SU-DHL-6 (cell line): ENCODE results near the gene FBXO17.

Experiments used
- H2AFZ ChIP-seq: fragments of 200-600 bp; sonication (generic); 2 replicates; pipeline ENCODE4 v1.6.1; 2014; ENCODE audit warnings: low read depth, mild to moderate bottlenecking, moderate library complexity, mixed read lengths, antibody characterized with exemption, low read length; ENCODE audit not compliant: severe bottlenecking
- H3F3A ChIP-seq: fragments of 200-600 bp; shearing (Covaris generic); 2 replicates; pipeline ENCODE4 v1.6.0; 2016; ENCODE audit warnings: antibody characterized with exemption, mild to moderate bottlenecking; ENCODE audit not compliant: insufficient read depth
- H3K27ac ChIP-seq: fragments of 200-600 bp; sonication (generic); 2 replicates; pipeline ENCODE4 v1.5.1; 2016; ENCODE audit warnings: low read depth, mild to moderate bottlenecking, low read length, moderate library complexity, mixed read lengths
- H3K27me3 ChIP-seq: fragments of 200-600 bp; sonication (generic), shearing (Covaris generic); 2 replicates; pipeline ENCODE4 v1.6.0; 2014; ENCODE audit warnings: mild to moderate bottlenecking, low read length
- H3K36me3 ChIP-seq: fragments of 200-600 bp; sonication (generic); 2 replicates; pipeline ENCODE4 v1.6.1; 2014; ENCODE audit warnings: mild to moderate bottlenecking, low read length, mixed read lengths
- H3K4me2 ChIP-seq: fragments of 300-600, 200-600 bp; shearing (Covaris generic), sonication (generic); 2 replicates; pipeline ENCODE4 v1.6.0; 2014; ENCODE audit warnings: low read length, low read depth, mild to moderate bottlenecking; ENCODE audit not compliant: poor library complexity, severe bottlenecking
- H3K4me3 ChIP-seq: fragments of 200-600 bp; sonication (generic); 2 replicates; pipeline ENCODE4 v1.5.1; 2014; ENCODE audit warnings: antibody characterized with exemption, low read length, mild to moderate bottlenecking, mixed read lengths; ENCODE audit not compliant: insufficient read depth, poor library complexity, severe bottlenecking
- H3K79me2 ChIP-seq: fragments of 200-600 bp; sonication (generic); 2 replicates; pipeline ENCODE4 v1.6.1; 2014; ENCODE audit warnings: mild to moderate bottlenecking, low read length, moderate library complexity; ENCODE audit not compliant: insufficient read depth
- H3K9ac ChIP-seq: fragments of 200-600 bp; sonication (generic); 2 replicates; pipeline ENCODE4 v1.7.0; 2014; ENCODE audit warnings: mild to moderate bottlenecking, low read length
- H3K9me2 ChIP-seq: fragments of 200-600 bp; sonication (generic); replicated peaks from 2 replicates; pipeline ENCODE4 v1.6.1; 2014; ENCODE audit warnings: low read length; ENCODE audit not compliant: insufficient read depth
- H3K9me3 ChIP-seq: fragments of 200-600 bp; sonication (generic); 2 replicates; pipeline ENCODE4 v1.6.1; 2014; ENCODE audit warnings: low read length, mixed read lengths; ENCODE audit not compliant: insufficient read depth
- H4K20me1 ChIP-seq: fragments of 200-600 bp; sonication (generic); 2 replicates; pipeline ENCODE4 v1.6.1; 2014; ENCODE audit warnings: low read depth, mild to moderate bottlenecking, antibody characterized with exemption, low read length, moderate library complexity, mixed read lengths
- EZH2phosphoT487 ChIP-seq: fragments of 200-600 bp; sonication (generic), shearing (Covaris generic); conservative IDR thresholded peaks from 2 replicates; pipeline ENCODE4 v1.6.1; 2018; ENCODE audit warnings: mild to moderate bottlenecking, antibody characterized with exemption, low read length, moderate library complexity, mixed read lengths
- TF ChIP-seq, protein P1 (sequence below): fragments of 200-600 bp; sonication (generic); IDR thresholded peaks from one replicate; pipeline ENCODE4 v1.5.1; 2017; ENCODE audit warnings: antibody characterized with exemption, mild to moderate bottlenecking, low read length, moderate library complexity; ENCODE audit not compliant: insufficient read depth, poor library complexity, severe bottlenecking

Gene FBXO17

DNA sequence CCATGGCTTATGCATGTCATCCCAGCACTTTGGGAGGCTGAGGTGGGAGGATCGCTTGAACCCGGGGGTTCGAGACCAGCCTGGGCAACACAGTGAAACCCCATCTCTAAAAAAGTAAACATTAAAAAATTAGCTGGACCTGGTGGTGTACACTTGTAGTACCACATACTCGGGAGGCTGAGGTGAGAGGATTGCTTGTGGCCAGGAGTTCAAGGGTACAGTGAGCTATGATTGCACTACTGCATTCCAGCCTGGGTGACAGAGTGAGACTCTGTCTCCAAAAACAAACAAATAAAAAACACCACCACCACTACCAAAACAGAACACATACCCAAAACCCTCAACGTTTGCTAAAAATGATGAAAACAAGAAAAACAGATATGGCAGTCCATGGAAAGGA lies 15.9 kb downstream of the FBXO17 start:
- H3K27me3 ChIP-seq, result no peaks in the 10 kb centered on the region
- no peaks in the 10 kb centered on the region for H3K79me2 ChIP-seq
- no peak overlapping the region for H3K27ac ChIP-seq
- H3K4me3 ChIP-seq, result no peak overlapping the region
- H3K36me3 ChIP-seq, result no peaks in the 10 kb centered on the region
- H3K4me2 ChIP-seq, result no peak overlapping the region
- no peaks in the 10 kb centered on the region for H3F3A ChIP-seq
- no peaks in the 10 kb centered on the region for H3K9me2 ChIP-seq
- H4K20me1 ChIP-seq, result no peaks in the 10 kb centered on the region
- no peak overlapping the region for H2AFZ ChIP-seq
- TF ChIP-seq EZH2phosphoT487, result no peak
- TF ChIP-seq, protein P1, sequence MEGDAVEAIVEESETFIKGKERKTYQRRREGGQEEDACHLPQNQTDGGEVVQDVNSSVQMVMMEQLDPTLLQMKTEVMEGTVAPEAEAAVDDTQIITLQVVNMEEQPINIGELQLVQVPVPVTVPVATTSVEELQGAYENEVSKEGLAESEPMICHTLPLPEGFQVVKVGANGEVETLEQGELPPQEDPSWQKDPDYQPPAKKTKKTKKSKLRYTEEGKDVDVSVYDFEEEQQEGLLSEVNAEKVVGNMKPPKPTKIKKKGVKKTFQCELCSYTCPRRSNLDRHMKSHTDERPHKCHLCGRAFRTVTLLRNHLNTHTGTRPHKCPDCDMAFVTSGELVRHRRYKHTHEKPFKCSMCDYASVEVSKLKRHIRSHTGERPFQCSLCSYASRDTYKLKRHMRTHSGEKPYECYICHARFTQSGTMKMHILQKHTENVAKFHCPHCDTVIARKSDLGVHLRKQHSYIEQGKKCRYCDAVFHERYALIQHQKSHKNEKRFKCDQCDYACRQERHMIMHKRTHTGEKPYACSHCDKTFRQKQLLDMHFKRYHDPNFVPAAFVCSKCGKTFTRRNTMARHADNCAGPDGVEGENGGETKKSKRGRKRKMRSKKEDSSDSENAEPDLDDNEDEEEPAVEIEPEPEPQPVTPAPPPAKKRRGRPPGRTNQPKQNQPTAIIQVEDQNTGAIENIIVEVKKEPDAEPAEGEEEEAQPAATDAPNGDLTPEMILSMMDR, result no peak
- H3K9me3 ChIP-seq, result no peaks in the 10 kb centered on the region
- H3K9ac ChIP-seq, result no peak overlapping the region

DNA sequence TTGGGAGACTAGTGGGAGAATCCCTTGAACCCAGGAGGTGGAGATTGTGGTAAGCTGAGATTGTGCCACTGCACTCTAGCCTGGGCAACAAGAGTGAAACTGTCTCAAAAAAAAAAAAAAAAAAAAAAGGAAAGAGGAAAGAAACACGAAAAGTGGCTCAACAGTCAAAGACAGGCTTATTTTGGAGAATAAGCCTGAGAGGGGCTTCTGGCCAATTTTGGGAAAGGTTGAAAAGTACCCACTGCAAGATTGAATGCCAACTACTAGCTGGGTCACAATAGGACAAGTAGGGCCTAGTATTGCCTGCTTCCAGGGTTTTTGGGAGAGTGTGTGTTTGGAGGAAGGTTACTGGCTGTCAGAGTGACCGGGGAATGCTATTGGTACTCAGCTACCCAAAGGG lies 17.2 kb downstream of the FBXO17 start:
- no peaks in the 10 kb centered on the region for H3K9me2 ChIP-seq
- no peak overlapping the region for H3K9ac ChIP-seq
- TF ChIP-seq EZH2phosphoT487, result no peak
- TF ChIP-seq, protein P1, result no peak
- no peaks in the 10 kb centered on the region for H3K9me3 ChIP-seq
- no peaks in the 10 kb centered on the region for H3K79me2 ChIP-seq
- no peak overlapping the region for H3K27ac ChIP-seq
- H3F3A ChIP-seq, result no peaks in the 10 kb centered on the region
- H2AFZ ChIP-seq, result no peak overlapping the region
- no peaks in the 10 kb centered on the region for H4K20me1 ChIP-seq
- no peaks in the 10 kb centered on the region for H3K36me3 ChIP-seq
- H3K4me3 ChIP-seq, result no peak overlapping the region
- H3K4me2 ChIP-seq, result no peak overlapping the region
- H3K27me3 ChIP-seq, result no peaks in the 10 kb centered on the region

DNA sequence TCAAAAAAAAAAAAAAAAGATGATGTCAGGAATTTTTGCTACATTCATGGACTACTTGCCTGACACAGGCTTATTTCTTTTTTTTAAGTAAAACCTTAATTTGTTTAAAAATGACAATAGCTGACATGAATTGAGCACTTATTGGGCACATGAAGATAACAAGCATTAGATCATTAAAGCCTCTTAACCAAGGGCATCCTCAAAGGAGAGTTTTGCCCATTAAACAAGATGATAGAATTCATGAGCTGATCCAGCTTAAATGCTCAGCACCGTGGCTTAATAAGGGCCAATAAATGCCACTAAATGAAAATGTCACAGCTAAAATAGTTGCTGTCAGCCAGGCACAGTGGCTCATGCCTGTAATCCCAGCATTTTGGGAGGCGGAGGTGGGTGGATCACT lies 19.3 kb downstream of the FBXO17 start:
- no peaks in the 10 kb centered on the region for H3K27me3 ChIP-seq
- H3K9ac ChIP-seq, result no peak overlapping the region

More for the DNA sequence above, 19.3 kb downstream of the FBXO17 start:
- no peak overlapping the region for H2AFZ ChIP-seq
- H3K36me3 ChIP-seq, result no peaks in the 10 kb centered on the region
- H3K4me2 ChIP-seq, result no peak overlapping the region
- TF ChIP-seq, protein P1, result no peak
- TF ChIP-seq EZH2phosphoT487, result no peak
- no peak overlapping the region for H3K27ac ChIP-seq
- no peaks in the 10 kb centered on the region for H3K79me2 ChIP-seq
- H3K9me2 ChIP-seq, result no peaks in the 10 kb centered on the region
- H4K20me1 ChIP-seq, result no peaks in the 10 kb centered on the region
- no peaks in the 10 kb centered on the region for H3K9me3 ChIP-seq
- no peak overlapping the region for H3K4me3 ChIP-seq
- no peaks in the 10 kb centered on the region for H3F3A ChIP-seq
